Testis (tissue), 2 donors: ENCODE measurements around the gene CDKAL1.

Experiments
- POLR2A ChIP-seq: fragments of 450-650 bp; IDR thresholded peaks from one replicate; pipeline ENCODE4 v1.6.1; 2017; ENCODE audit warnings: antibody characterized with exemption, mild to moderate bottlenecking, moderate library complexity
- TF ChIP-seq, protein P1 (sequence below), 3 experiments: fragments of 450-650 bp in 2 of 3; fragments of 200-600 bp in 1 of 3; sonication (generic) in 1 of 3; IDR thresholded peaks; one replicate each; pipeline ENCODE4 v1.5.1; 2016 to 2019; ENCODE audit warnings: antibody characterized with exemption in 3 of 3, mild to moderate bottlenecking in 2 of 3, moderate library complexity in 1 of 3

GRCh38 chr6:21245488-21245887 is 711.2 kb downstream of the CDKAL1 start:
- TF ChIP-seq, protein P1, sequence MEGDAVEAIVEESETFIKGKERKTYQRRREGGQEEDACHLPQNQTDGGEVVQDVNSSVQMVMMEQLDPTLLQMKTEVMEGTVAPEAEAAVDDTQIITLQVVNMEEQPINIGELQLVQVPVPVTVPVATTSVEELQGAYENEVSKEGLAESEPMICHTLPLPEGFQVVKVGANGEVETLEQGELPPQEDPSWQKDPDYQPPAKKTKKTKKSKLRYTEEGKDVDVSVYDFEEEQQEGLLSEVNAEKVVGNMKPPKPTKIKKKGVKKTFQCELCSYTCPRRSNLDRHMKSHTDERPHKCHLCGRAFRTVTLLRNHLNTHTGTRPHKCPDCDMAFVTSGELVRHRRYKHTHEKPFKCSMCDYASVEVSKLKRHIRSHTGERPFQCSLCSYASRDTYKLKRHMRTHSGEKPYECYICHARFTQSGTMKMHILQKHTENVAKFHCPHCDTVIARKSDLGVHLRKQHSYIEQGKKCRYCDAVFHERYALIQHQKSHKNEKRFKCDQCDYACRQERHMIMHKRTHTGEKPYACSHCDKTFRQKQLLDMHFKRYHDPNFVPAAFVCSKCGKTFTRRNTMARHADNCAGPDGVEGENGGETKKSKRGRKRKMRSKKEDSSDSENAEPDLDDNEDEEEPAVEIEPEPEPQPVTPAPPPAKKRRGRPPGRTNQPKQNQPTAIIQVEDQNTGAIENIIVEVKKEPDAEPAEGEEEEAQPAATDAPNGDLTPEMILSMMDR (IDR thresholded peaks at IDR 0.05): no peak
- TF ChIP-seq POLR2A: no peak
